ENCODE measurements around the gene TEDC1. TPM values are rescaled to one million over a fixed set of nuclear protein-coding genes. Genes with fewer than 3 reads are reported as not detected.

Gene TEDC1
- total RNA-seq, 2 donors from 2014 or later, result 9.1 to 23.8 TPM

GRCh38 chr14:105444859-105445258 is 46.2 kb upstream of the TEDC1 start:
- TF ChIP-seq CTCF (conservative IDR thresholded peaks at IDR 0.05), result no peak
- H3K9me3 Mint-ChIP-seq, result no peaks in the 10 kb centered on the region

DNA sequence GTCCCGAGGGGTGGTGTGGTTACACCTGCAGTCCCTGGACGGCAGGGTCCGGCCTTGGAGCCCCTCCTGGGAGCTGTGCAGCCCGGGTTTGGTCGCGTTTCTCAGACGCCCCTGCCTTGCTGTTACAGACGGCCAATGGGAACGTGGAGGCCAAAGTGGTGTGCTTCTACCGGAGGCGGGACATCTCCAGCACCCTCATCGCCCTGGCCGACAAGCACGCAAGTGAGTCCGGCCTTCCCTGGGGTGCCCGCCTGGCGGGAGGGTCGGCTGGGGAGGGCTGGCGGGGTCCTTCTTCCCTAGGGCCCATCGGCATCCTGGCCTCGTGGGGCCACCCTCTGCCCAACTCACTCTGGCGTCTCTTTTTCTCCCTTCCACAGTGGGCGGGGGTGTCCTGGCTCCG is 45.8 kb upstream of the TEDC1 start:
- Mint-ChIP-seq H3K4me1 (no peaks in the 10 kb centered on the region), H3K4me3 (no peak overlapping the region), H3K27ac (no peak overlapping the region), H3K36me3 (ENCODE audit: low read depth) (peaks cover 24% of the 10 kb centered on the region), H3K9me3 (no peaks in the 10 kb centered on the region), H3K27me3 (ENCODE audit: insufficient read depth) (no peaks in the 10 kb centered on the region)
- Histone ChIP-seq H3K4me1 (ENCODE audit: control insufficient read depth, insufficient read depth, low read length) (no peaks in the 10 kb centered on the region), H3K9ac (ENCODE audit: extremely low read depth, low read length, poor library complexity, severe bottlenecking) (no peak overlapping the region), H3K27me3 (ENCODE audit: control insufficient read depth, insufficient read depth, low read length, poor library complexity, severe bottlenecking) (no peaks in the 10 kb centered on the region), H3K4me3 (ENCODE audit: low read length) (no peak overlapping the region), H3K27ac (ENCODE audit: low read depth, low read length) (no peak overlapping the region), H3K9me3 (ENCODE audit: control insufficient read depth, low read length) (no peaks in the 10 kb centered on the region), H3K36me3 (ENCODE audit: control insufficient read depth, insufficient read depth, low read length) (peaks cover 27% of the 10 kb centered on the region)
- no peak for TF ChIP-seq CTCF (conservative IDR thresholded peaks at IDR 0.05)
- WGBS, 2 experiments (ENCODE audit: insufficient coverage in 1 of 2, insufficient read length in 1 of 2), result 96 to 98% methylated on average over 10 to 24 of the region's 24 CpGs
- DNase-seq, result no peak

More at GRCh38 chr14:105444859-105445258, 46.2 kb upstream of the TEDC1 start:
- no peaks in the 10 kb centered on the region for H3K9me3 ChIP-seq (ENCODE audit: control insufficient read depth, low read length)
- no peak overlapping the region for H3K4me3 ChIP-seq (ENCODE audit: low read length)
- Mint-ChIP-seq H3K4me3 (no peak overlapping the region), H3K27me3 (ENCODE audit: insufficient read depth) (no peaks in the 10 kb centered on the region), H3K4me1 (no peaks in the 10 kb centered on the region), H3K27ac (no peak overlapping the region), H3K36me3 (ENCODE audit: low read depth) (peaks cover 20% of the 10 kb centered on the region)
- peaks cover 23% of the 10 kb centered on the region for H3K36me3 ChIP-seq (ENCODE audit: control insufficient read depth, insufficient read depth, low read length)
- no peaks in the 10 kb centered on the region for H3K27me3 ChIP-seq (ENCODE audit: control insufficient read depth, insufficient read depth, low read length, poor library complexity, severe bottlenecking)
- no peak overlapping the region for H3K27ac ChIP-seq (ENCODE audit: low read depth, low read length)
- 93 to 94% methylated on average over 17 of the region's 17 CpGs for WGBS, 2 experiments (ENCODE audit: insufficient coverage in 1 of 2, insufficient read length in 1 of 2)
- H3K4me1 ChIP-seq (ENCODE audit: control insufficient read depth, insufficient read depth, low read length), result no peaks in the 10 kb centered on the region
- H3K9ac ChIP-seq (ENCODE audit: extremely low read depth, low read length, poor library complexity, severe bottlenecking), result no peak overlapping the region
- no peak for DNase-seq

DNA sequence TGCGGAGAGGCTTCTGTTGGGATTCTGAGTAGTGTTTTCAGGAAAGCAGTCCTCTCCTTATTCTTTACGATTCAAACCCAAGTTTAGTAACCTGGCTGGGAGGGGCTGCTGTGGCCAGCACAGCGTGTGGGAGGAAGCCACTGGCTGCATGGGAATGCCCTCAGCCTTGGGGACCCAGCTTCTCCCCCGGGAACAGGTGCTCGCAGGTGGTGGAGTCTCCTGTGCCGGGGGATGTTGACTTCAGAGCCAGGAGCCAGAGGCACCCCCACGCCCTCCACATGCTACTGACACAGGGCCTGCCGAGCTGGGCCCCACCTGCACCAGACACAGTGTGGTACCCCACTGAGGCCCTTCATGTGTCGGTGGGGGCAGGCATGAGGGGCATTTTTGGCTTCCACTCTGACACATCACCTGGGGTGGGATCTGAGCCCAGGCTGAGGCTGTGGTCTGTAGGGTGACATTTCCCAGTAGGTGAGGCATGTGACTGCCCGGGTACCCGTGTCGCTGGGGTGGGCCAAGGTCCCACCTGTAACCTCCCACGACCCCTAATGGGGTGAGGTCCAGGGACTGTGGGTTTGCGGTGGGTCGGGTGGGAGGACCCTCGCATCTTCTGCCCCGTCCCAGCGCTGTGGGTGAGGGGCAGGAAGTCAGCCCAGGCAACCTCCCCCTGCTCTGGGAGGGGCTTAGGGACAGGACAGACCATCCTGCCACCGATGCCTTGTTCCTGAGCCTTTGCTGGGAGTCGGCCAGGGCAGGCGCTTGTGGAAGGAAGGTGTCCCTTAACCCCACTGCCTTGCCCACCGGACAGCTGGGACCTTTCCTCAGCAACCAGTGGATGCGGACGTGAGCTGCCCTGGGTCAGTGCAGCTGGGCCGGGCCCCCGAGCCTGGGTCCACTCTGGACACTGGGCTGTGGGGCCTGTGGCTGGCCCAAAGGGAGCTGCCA is 44.9 kb upstream of the TEDC1 start:
- no peak overlapping the region for H3K4me3 Mint-ChIP-seq
- no peak for TF ChIP-seq CTCF (conservative IDR thresholded peaks at IDR 0.05)

More for the DNA sequence above, 44.9 kb upstream of the TEDC1 start:
- H3K27ac Mint-ChIP-seq, result no peak overlapping the region
- H3K4me3 ChIP-seq (ENCODE audit: low read length), result no peak overlapping the region
- no peak for DNase-seq
- H3K9me3 Mint-ChIP-seq, result no peaks in the 10 kb centered on the region
- 93 to 95% methylated on average over 17 to 26 of the region's 26 CpGs for WGBS, 2 experiments (ENCODE audit: insufficient coverage in 1 of 2, insufficient read length in 1 of 2)
- H3K27me3 ChIP-seq (ENCODE audit: control insufficient read depth, insufficient read depth, low read length, poor library complexity, severe bottlenecking), result no peaks in the 10 kb centered on the region
- H3K9me3 ChIP-seq (ENCODE audit: control insufficient read depth, low read length), result no peaks in the 10 kb centered on the region
- H3K27me3 Mint-ChIP-seq (ENCODE audit: insufficient read depth), result no peaks in the 10 kb centered on the region
- no peaks in the 10 kb centered on the region for H3K4me1 Mint-ChIP-seq
- no peak overlapping the region for H3K9ac ChIP-seq (ENCODE audit: extremely low read depth, low read length, poor library complexity, severe bottlenecking)
- H3K36me3 Mint-ChIP-seq (ENCODE audit: low read depth), result peaks cover 28% of the 10 kb centered on the region
- H3K36me3 ChIP-seq (ENCODE audit: control insufficient read depth, insufficient read depth, low read length), result peaks cover 35% of the 10 kb centered on the region
- no peaks in the 10 kb centered on the region for H3K4me1 ChIP-seq (ENCODE audit: control insufficient read depth, insufficient read depth, low read length)
- H3K27ac ChIP-seq (ENCODE audit: low read depth, low read length), result no peak overlapping the region
